Tibial nerve (tissue), 4 donors: ENCODE measurements around the gene ESPL1. TPM values are rescaled to one million over a fixed set of nuclear protein-coding genes. Genes with fewer than 3 reads are reported as not detected.

Experiments
- DNase-seq, 2 donors: peaks; one replicate each; pipeline ENCODE4 v3.0.0-alpha.2; 2019; ENCODE audit warnings: low spot score in 2 of 2
- H3K27ac ChIP-seq, 4 donors: fragments of 200-600 bp; sonication (generic) in 3 of 4; one replicate each; pipeline ENCODE4 v1.5.1; 2017 to 2019; ENCODE audit warnings: mild to moderate bottlenecking in 1 of 4
- H3K27me3 ChIP-seq, 2 donors: fragments of 200-600 bp; sonication (generic) in 1 of 2; one replicate each; pipeline versions ENCODE4 v1.5.1 to v1.6.0; 2017 to 2019
- H3K36me3 ChIP-seq, 3 donors: fragments of 200-600 bp; sonication (generic); one replicate each; pipeline ENCODE4 v1.5.1; 2018 to 2019
- H3K4me1 ChIP-seq, 4 donors: fragments of 200-600 bp; sonication (generic) in 3 of 4; one replicate each; pipeline ENCODE4 v1.5.1; 2017 to 2019
- H3K4me3 ChIP-seq, 4 donors: fragments of 200-600 bp; sonication (generic) in 3 of 4; one replicate each; pipeline ENCODE4 v1.5.1; 2017 to 2019; ENCODE audit warnings: mild to moderate bottlenecking in 1 of 4, moderate library complexity in 1 of 4
- H3K9me3 ChIP-seq, 4 donors: fragments of 200-600 bp; sonication (generic) in 3 of 4; one replicate each; pipeline ENCODE4 v1.5.1; 2017 to 2019
- EP300 ChIP-seq, 2 donors: sonication (generic); formaldehyde crosslinking; IDR thresholded peaks; one replicate each; pipeline ENCODE4 v1.6.1; 2017; ENCODE audit warnings: antibody characterized with exemption in 2 of 2, mild to moderate bottlenecking in 1 of 2
- POLR2A ChIP-seq, 2 donors: fragments of 450-650 bp; IDR thresholded peaks; one replicate each; pipeline ENCODE4 v1.6.1; 2017; ENCODE audit warnings: antibody characterized with exemption in 2 of 2, mild to moderate bottlenecking in 2 of 2, moderate library complexity in 2 of 2
- WGBS, 2 donors: methylation state at CpG; one replicate each; pipeline ENCODE4 v1.1.5; 2018; 5-methylcytosine and 5-hydroxymethylcytosine counted together
- total RNA-seq, 4 donors: library from RNA; depleted of rRNA; stranded (reverse); fragments of >200 nt; gene quantifications; one replicate each; pipeline ENCODE4 v1.1.0, GENCODE V29; 2016
- TF ChIP-seq, protein P1 (sequence below), 5 experiments: fragments of 200-600 bp in 3 of 5; fragments of 450-650 bp in 2 of 5; sonication (generic) in 3 of 5; IDR thresholded peaks; one replicate each; pipeline ENCODE4 v1.5.1; 2016 to 2019; ENCODE audit warnings: antibody characterized with exemption in 5 of 5, mild to moderate bottlenecking in 3 of 5, moderate library complexity in 2 of 5

The ESPL1 gene
- total RNA-seq, 4 donors from 2014 or later: 2.2 to 8.7 (median 2.5) TPM; not detected in 1

DNA sequence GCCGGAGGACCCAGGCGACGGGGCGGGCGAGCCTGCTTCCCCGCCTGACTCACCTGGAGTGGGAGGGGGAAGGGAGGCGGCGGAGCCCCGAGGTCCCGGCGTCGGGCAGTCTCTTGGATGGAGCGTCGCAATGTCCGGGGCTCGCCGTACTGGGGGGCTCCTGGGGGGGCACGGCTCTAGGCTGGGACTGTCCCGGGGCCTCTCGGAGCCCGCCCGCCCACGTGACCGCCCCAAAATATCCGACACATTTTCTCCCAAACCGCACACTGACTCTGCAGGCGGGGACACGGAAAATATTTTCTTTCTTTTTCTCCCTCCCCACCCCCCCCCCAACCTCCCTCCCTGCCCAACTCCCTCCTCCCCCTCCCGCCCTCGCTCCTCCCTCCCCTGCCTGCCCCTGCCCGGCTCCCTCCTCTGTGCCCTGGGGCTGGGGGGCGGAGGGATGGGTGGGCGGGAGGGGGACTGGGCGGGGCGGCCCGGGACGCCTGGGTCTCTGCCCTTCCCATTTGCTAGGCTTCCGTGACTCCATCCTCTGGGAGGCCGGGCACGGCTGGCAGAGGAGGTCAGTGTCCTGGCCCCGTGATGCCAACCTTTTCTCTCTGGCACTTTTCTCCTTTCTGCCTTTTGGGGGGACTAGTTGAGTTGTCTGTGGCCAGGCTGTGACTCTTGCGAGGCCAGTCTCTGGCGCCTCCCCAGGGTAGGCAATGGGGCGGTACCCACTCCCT lies 36.0 kb upstream of the ESPL1 start, which contains the start of gene RARG:
Gene RARG (minus strand): TSS at position 289 of the 725 bp plus-strand sequence. CDS start 4,664 bp downstream, outside the sequence.
- WGBS, 2 donors: 1 to 4% methylated on average over 10 to 29 of the region's 44 CpGs
- Histone ChIP-seq H3K4me1 (peaks cover 0 to 67% (median 35%) of the 10 kb centered on the region in 4 donors), H3K9me3 (no peaks in the 10 kb centered on the region), H3K27me3 (no peaks in the 10 kb centered on the region), H3K27ac (peak within 1 kb of the TSS; percentile 80 to 98 (median 92)), H3K4me3 (peak within 1 kb of the TSS; percentile 47 to 89 (median 74)), H3K36me3 (peaks cover 0 to 16% (median 0%) of the 10 kb centered on the region in 3 donors)
- DNase-seq: peak; percentile 48 to 55
- TF ChIP-seq, protein P1, sequence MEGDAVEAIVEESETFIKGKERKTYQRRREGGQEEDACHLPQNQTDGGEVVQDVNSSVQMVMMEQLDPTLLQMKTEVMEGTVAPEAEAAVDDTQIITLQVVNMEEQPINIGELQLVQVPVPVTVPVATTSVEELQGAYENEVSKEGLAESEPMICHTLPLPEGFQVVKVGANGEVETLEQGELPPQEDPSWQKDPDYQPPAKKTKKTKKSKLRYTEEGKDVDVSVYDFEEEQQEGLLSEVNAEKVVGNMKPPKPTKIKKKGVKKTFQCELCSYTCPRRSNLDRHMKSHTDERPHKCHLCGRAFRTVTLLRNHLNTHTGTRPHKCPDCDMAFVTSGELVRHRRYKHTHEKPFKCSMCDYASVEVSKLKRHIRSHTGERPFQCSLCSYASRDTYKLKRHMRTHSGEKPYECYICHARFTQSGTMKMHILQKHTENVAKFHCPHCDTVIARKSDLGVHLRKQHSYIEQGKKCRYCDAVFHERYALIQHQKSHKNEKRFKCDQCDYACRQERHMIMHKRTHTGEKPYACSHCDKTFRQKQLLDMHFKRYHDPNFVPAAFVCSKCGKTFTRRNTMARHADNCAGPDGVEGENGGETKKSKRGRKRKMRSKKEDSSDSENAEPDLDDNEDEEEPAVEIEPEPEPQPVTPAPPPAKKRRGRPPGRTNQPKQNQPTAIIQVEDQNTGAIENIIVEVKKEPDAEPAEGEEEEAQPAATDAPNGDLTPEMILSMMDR (IDR thresholded peaks at IDR 0.05): no peak
- TF ChIP-seq EP300 (IDR thresholded peaks at IDR 0.05): peak in 1 of 2 donors; percentile 21

DNA sequence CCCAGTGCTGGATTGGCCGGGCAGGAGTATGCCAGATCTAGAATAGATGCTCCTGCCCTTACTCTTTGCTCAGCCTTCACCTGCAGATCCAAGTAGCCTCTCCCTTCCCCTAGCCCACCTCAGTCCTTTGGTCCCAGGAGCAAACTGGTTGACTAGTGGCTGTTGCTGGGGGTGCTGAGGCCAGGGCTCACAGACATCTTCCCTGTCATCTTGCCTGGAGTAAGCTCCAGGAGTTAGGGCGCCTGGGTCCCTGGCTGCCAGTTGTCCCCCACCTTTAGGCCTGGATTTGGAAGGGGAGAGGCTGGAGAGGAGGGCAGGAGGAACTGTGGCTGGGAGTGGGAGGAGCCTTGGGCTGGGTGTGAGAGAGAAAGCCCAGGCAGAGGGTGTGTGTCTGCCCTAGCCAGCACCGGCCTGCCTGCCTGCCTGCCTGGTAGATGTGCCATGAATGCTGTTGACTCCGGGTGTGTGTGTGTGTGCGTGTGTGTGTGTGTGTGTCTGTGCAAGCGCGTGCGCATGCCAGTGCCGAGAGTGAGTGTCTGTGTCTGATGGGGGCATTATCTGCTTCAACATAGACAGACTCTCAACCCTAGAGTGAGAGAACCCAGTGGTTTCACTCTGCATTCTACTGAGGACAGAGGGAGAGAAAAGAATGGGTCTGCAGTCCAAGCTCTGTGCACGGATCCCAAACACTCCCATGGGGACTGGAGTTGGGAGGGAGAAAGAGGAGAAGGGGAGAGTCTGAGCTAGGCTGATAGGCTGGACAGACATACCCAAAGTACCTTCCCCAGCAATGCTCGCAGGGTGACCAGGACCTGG lies 35.2 kb upstream of the ESPL1 start:
- peaks cover 0 to 67% (median 35%) of the 10 kb centered on the region in 4 donors for H3K4me1 ChIP-seq
- H3K27ac ChIP-seq: peak overlapping the region; percentile 80 to 98 (median 92)
- no peaks in the 10 kb centered on the region for H3K27me3 ChIP-seq
- H3K36me3 ChIP-seq: peaks cover 0 to 9% (median 0%) of the 10 kb centered on the region in 3 donors
- 9 to 16% methylated on average over 11 of the region's 11 CpGs for WGBS, 2 donors
- TF ChIP-seq EP300 (IDR thresholded peaks at IDR 0.05) (no peak), POLR2A (IDR thresholded peaks at IDR 0.05) (peak in 1 of 2 donors; percentile 17)
- TF ChIP-seq, protein P1 (IDR thresholded peaks at IDR 0.05): peak in 1 of 5 experiments; percentile 19
- no peaks in the 10 kb centered on the region for H3K9me3 ChIP-seq
- H3K4me3 ChIP-seq: peak overlapping the region; percentile 47 to 89 (median 74)
- peak; percentile 48 to 54 for DNase-seq

DNA sequence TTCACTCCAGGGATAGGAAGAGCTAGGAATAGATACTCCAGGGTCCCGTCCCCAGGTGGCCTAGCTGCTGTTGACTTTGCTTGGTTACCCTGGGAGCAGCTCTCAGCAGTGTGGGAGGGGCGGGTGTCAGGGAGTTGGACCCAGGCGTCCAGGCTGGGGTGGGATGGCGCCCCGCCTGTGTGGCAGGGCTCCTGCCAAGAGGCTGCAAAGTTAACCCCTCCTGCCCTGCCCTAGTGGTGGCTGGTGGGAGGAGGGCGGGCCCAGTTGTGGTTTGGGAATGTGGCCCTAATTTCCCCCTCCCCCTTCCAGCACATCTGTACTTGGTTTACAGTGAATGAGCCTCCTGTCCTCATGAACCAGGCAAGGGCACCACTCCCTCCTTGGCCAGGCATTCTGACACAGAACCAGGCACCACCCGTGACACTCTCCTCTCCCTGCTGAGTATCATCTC lies 34.4 kb upstream of the ESPL1 start:
- Histone ChIP-seq H3K36me3 (peaks cover 0 to 5% (median 0%) of the 10 kb centered on the region in 3 donors), H3K27ac (peak overlapping the region; percentile 2 to 98 (median 92)), H3K4me1 (peaks cover 0 to 63% (median 35%) of the 10 kb centered on the region in 4 donors), H3K27me3 (no peaks in the 10 kb centered on the region), H3K9me3 (no peaks in the 10 kb centered on the region), H3K4me3 (peak overlapping the region in 1 of 4 donors; percentile 74)
- WGBS, 2 donors: 16 to 27% methylated on average over 3 to 7 of the region's 7 CpGs
- TF ChIP-seq, protein P1 (IDR thresholded peaks at IDR 0.05): no peak
- TF ChIP-seq POLR2A (IDR thresholded peaks at IDR 0.05) (no peak), EP300 (IDR thresholded peaks at IDR 0.05) (no peak)
- no peak for DNase-seq

DNA sequence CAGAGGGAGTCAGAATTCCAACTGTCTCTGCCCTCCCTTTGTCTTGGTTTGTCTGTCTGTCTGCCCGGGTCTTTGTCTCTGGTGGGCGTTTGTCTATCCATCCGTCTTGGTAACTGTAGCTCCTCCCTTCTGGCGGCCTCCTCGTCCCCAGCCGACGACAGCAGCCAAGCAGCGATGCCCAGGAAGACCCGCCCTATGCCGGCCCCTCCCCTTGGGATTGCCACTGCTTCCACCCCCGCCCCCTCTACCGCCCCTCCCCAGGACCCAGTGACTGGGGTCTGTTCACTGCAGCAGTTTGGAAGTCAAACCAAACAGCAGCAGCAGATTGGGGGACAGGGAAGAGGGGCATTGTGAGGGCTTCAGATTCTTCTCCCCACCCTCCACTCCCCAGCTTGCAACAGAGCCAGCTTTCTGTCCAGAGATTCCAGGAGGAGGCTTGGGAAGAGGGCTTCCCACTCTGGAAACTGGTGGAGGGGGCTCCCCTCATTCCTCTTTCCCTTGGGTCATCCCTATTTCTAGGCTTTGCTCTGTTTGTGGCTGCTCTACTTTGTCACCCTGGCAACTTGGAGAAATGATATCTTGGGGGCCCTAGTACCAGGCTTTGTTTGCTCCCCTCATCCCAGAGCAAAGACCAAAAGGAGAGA lies 33.7 kb upstream of the ESPL1 start:
- WGBS, 2 donors: 2 to 5% methylated on average over 11 to 12 of the region's 12 CpGs
- Histone ChIP-seq H3K27me3 (no peaks in the 10 kb centered on the region), H3K27ac (peak overlapping the region; percentile 2 to 98 (median 92)), H3K4me3 (no peak overlapping the region), H3K4me1 (peaks cover 0 to 56% (median 35%) of the 10 kb centered on the region in 4 donors), H3K9me3 (no peaks in the 10 kb centered on the region), H3K36me3 (peaks cover 0 to 3% (median 0%) of the 10 kb centered on the region in 3 donors)
- TF ChIP-seq POLR2A (IDR thresholded peaks at IDR 0.05): no peak
- TF ChIP-seq, protein P1 (IDR thresholded peaks at IDR 0.05): no peak
- TF ChIP-seq EP300 (IDR thresholded peaks at IDR 0.05): no peak
- DNase-seq: no peak
